ENCODE measurements around the gene ARHGAP24.

Gene ARHGAP24

GRCh38 chr4:85933291-85933640 lies 458.3 kb downstream of the ARHGAP24 start:
- Histone ChIP-seq H3K9me3 (ENCODE audit: control insufficient read depth in 1 of 2, low read length in 2 of 2) (no peaks in the 10 kb centered on the region), H3K36me3 (ENCODE audit: control insufficient read depth in 1 of 2, insufficient read depth in 2 of 2, low read length in 2 of 2) (no peaks in the 10 kb centered on the region), H3K27ac (ENCODE audit: low read depth, low read length) (no peak overlapping the region), H3K9ac (ENCODE audit: low read depth in 1 of 2, low read length in 2 of 2) (no peak overlapping the region), H3K4me3 (ENCODE audit: low read depth in 1 of 2, low read length in 2 of 2) (peak overlapping the region in 1 of 2 donors; percentile 47), H3K27me3 (ENCODE audit: control insufficient read depth in 1 of 2, insufficient read depth in 2 of 2, low read length in 2 of 2) (no peaks in the 10 kb centered on the region), H3K4me1 (ENCODE audit: control insufficient read depth in 1 of 2, insufficient read depth in 2 of 2, low read length in 2 of 2) (peaks cover 30 to 40% of the 10 kb centered on the region in 2 donors)

- H3K4me3 ChIP-seq (ENCODE audit: low read depth in 1 of 2, low read length in 2 of 2) = no peak overlapping the region
- peaks cover 9 to 24% of the 10 kb centered on the region in 2 donors for H3K4me1 ChIP-seq (ENCODE audit: control insufficient read depth in 1 of 2, insufficient read depth in 2 of 2, low read length in 2 of 2)
- no peak overlapping the region for H3K9ac ChIP-seq (ENCODE audit: low read depth in 1 of 2, low read length in 2 of 2)
- H3K27ac ChIP-seq (ENCODE audit: low read depth, low read length) = no peak overlapping the region
- H3K27me3 ChIP-seq (ENCODE audit: control insufficient read depth in 1 of 2, insufficient read depth in 2 of 2, low read length in 2 of 2) = no peaks in the 10 kb centered on the region
- no peaks in the 10 kb centered on the region for H3K36me3 ChIP-seq (ENCODE audit: control insufficient read depth in 1 of 2, insufficient read depth in 2 of 2, low read length in 2 of 2)
- no peaks in the 10 kb centered on the region for H3K9me3 ChIP-seq (ENCODE audit: control insufficient read depth in 1 of 2, low read length in 2 of 2)
Observed at GRCh38 chr4:85937507-85937906, 462.6 kb downstream of the ARHGAP24 start.

GRCh38 chr4:85938062-85938461 lies 463.1 kb downstream of the ARHGAP24 start:
- Histone ChIP-seq H3K4me1 (ENCODE audit: control insufficient read depth in 1 of 2, insufficient read depth in 2 of 2, low read length in 2 of 2) (peaks cover 4 to 21% of the 10 kb centered on the region in 2 donors), H3K9me3 (ENCODE audit: control insufficient read depth in 1 of 2, low read length in 2 of 2) (no peaks in the 10 kb centered on the region), H3K9ac (ENCODE audit: low read depth in 1 of 2, low read length in 2 of 2) (no peak overlapping the region), H3K27me3 (ENCODE audit: control insufficient read depth in 1 of 2, insufficient read depth in 2 of 2, low read length in 2 of 2) (no peaks in the 10 kb centered on the region), H3K36me3 (ENCODE audit: control insufficient read depth in 1 of 2, insufficient read depth in 2 of 2, low read length in 2 of 2) (no peaks in the 10 kb centered on the region), H3K4me3 (ENCODE audit: low read depth in 1 of 2, low read length in 2 of 2) (no peak overlapping the region), H3K27ac (ENCODE audit: low read depth, low read length) (no peak overlapping the region)

GRCh38 chr4:85938902-85939301 lies 464.0 kb downstream of the ARHGAP24 start:
- H3K9me3 ChIP-seq (ENCODE audit: control insufficient read depth in 1 of 2, low read length in 2 of 2) = no peaks in the 10 kb centered on the region
- no peaks in the 10 kb centered on the region for H3K36me3 ChIP-seq (ENCODE audit: control insufficient read depth in 1 of 2, insufficient read depth in 2 of 2, low read length in 2 of 2)
- H3K27me3 ChIP-seq (ENCODE audit: control insufficient read depth in 1 of 2, insufficient read depth in 2 of 2, low read length in 2 of 2) = no peaks in the 10 kb centered on the region
- peaks cover under 1 to 14% of the 10 kb centered on the region in 2 donors for H3K4me1 ChIP-seq (ENCODE audit: control insufficient read depth in 1 of 2, insufficient read depth in 2 of 2, low read length in 2 of 2)
- H3K9ac ChIP-seq (ENCODE audit: low read depth in 1 of 2, low read length in 2 of 2) = no peak overlapping the region
- no peak overlapping the region for H3K4me3 ChIP-seq (ENCODE audit: low read depth in 1 of 2, low read length in 2 of 2)
- H3K27ac ChIP-seq (ENCODE audit: low read depth, low read length) = no peak overlapping the region

- no peaks in the 10 kb centered on the region for H3K9me3 ChIP-seq (ENCODE audit: control insufficient read depth in 1 of 2, low read length in 2 of 2)
- H3K4me1 ChIP-seq (ENCODE audit: control insufficient read depth in 1 of 2, insufficient read depth in 2 of 2, low read length in 2 of 2) = peaks cover 0 to 12% of the 10 kb centered on the region in 2 donors
- no peaks in the 10 kb centered on the region for H3K36me3 ChIP-seq (ENCODE audit: control insufficient read depth in 1 of 2, insufficient read depth in 2 of 2, low read length in 2 of 2)
- no peak overlapping the region for H3K4me3 ChIP-seq (ENCODE audit: low read depth in 1 of 2, low read length in 2 of 2)
- no peak overlapping the region for H3K27ac ChIP-seq (ENCODE audit: low read depth, low read length)
- no peak overlapping the region for H3K9ac ChIP-seq (ENCODE audit: low read depth in 1 of 2, low read length in 2 of 2)
- no peaks in the 10 kb centered on the region for H3K27me3 ChIP-seq (ENCODE audit: control insufficient read depth in 1 of 2, insufficient read depth in 2 of 2, low read length in 2 of 2)
Observed at GRCh38 chr4:85939595-85939994, 464.6 kb downstream of the ARHGAP24 start.

GRCh38 chr4:85940151-85940550 lies 465.2 kb downstream of the ARHGAP24 start:
- no peak overlapping the region for H3K27ac ChIP-seq (ENCODE audit: low read depth, low read length)
- no peak overlapping the region for H3K4me3 ChIP-seq (ENCODE audit: low read depth in 1 of 2, low read length in 2 of 2)
- H3K36me3 ChIP-seq (ENCODE audit: control insufficient read depth in 1 of 2, insufficient read depth in 2 of 2, low read length in 2 of 2) = no peaks in the 10 kb centered on the region
- H3K9ac ChIP-seq (ENCODE audit: low read depth in 1 of 2, low read length in 2 of 2) = no peak overlapping the region
- H3K4me1 ChIP-seq (ENCODE audit: control insufficient read depth in 1 of 2, insufficient read depth in 2 of 2, low read length in 2 of 2) = peaks cover 0 to 12% of the 10 kb centered on the region in 2 donors
- no peaks in the 10 kb centered on the region for H3K9me3 ChIP-seq (ENCODE audit: control insufficient read depth in 1 of 2, low read length in 2 of 2)
- no peaks in the 10 kb centered on the region for H3K27me3 ChIP-seq (ENCODE audit: control insufficient read depth in 1 of 2, insufficient read depth in 2 of 2, low read length in 2 of 2)

- no peak overlapping the region for H3K4me3 ChIP-seq (ENCODE audit: low read depth in 1 of 2, low read length in 2 of 2)
- H3K9me3 ChIP-seq (ENCODE audit: control insufficient read depth in 1 of 2, low read length in 2 of 2) = no peaks in the 10 kb centered on the region
- H3K27me3 ChIP-seq (ENCODE audit: control insufficient read depth in 1 of 2, insufficient read depth in 2 of 2, low read length in 2 of 2) = no peaks in the 10 kb centered on the region
- no peak overlapping the region for H3K27ac ChIP-seq (ENCODE audit: low read depth, low read length)
- H3K36me3 ChIP-seq (ENCODE audit: control insufficient read depth in 1 of 2, insufficient read depth in 2 of 2, low read length in 2 of 2) = no peaks in the 10 kb centered on the region
- H3K9ac ChIP-seq (ENCODE audit: low read depth in 1 of 2, low read length in 2 of 2) = no peak overlapping the region
- peaks cover 0 to 12% of the 10 kb centered on the region in 2 donors for H3K4me1 ChIP-seq (ENCODE audit: control insufficient read depth in 1 of 2, insufficient read depth in 2 of 2, low read length in 2 of 2)
Observed at GRCh38 chr4:85942107-85942506, 467.2 kb downstream of the ARHGAP24 start.

GRCh38 chr4:85946821-85947220 lies 471.9 kb downstream of the ARHGAP24 start:
- Histone ChIP-seq H3K36me3 (ENCODE audit: control insufficient read depth in 1 of 2, insufficient read depth in 2 of 2, low read length in 2 of 2) (no peaks in the 10 kb centered on the region), H3K4me1 (ENCODE audit: control insufficient read depth in 1 of 2, insufficient read depth in 2 of 2, low read length in 2 of 2) (no peaks in the 10 kb centered on the region), H3K9me3 (ENCODE audit: control insufficient read depth in 1 of 2, low read length in 2 of 2) (no peaks in the 10 kb centered on the region), H3K4me3 (ENCODE audit: low read depth in 1 of 2, low read length in 2 of 2) (no peak overlapping the region), H3K27ac (ENCODE audit: low read depth, low read length) (no peak overlapping the region), H3K9ac (ENCODE audit: low read depth in 1 of 2, low read length in 2 of 2) (no peak overlapping the region), H3K27me3 (ENCODE audit: control insufficient read depth in 1 of 2, insufficient read depth in 2 of 2, low read length in 2 of 2) (no peaks in the 10 kb centered on the region)

GRCh38 chr4:85951099-85951498 lies 476.1 kb downstream of the ARHGAP24 start:
- peaks cover 0 to 7% of the 10 kb centered on the region in 2 donors for H3K4me1 ChIP-seq (ENCODE audit: control insufficient read depth in 1 of 2, insufficient read depth in 2 of 2, low read length in 2 of 2)
- no peak overlapping the region for H3K9ac ChIP-seq (ENCODE audit: low read depth in 1 of 2, low read length in 2 of 2)
- H3K4me3 ChIP-seq (ENCODE audit: low read depth in 1 of 2, low read length in 2 of 2) = no peak overlapping the region
- H3K9me3 ChIP-seq (ENCODE audit: control insufficient read depth in 1 of 2, low read length in 2 of 2) = no peaks in the 10 kb centered on the region
- H3K27me3 ChIP-seq (ENCODE audit: control insufficient read depth in 1 of 2, insufficient read depth in 2 of 2, low read length in 2 of 2) = no peaks in the 10 kb centered on the region
- no peaks in the 10 kb centered on the region for H3K36me3 ChIP-seq (ENCODE audit: control insufficient read depth in 1 of 2, insufficient read depth in 2 of 2, low read length in 2 of 2)
- H3K27ac ChIP-seq (ENCODE audit: low read depth, low read length) = no peak overlapping the region

GRCh38 chr4:85952528-85952927 lies 477.6 kb downstream of the ARHGAP24 start:
- H3K27ac ChIP-seq (ENCODE audit: low read depth, low read length) = no peak overlapping the region
- H3K9me3 ChIP-seq (ENCODE audit: control insufficient read depth in 1 of 2, low read length in 2 of 2) = no peaks in the 10 kb centered on the region
- H3K4me3 ChIP-seq (ENCODE audit: low read depth in 1 of 2, low read length in 2 of 2) = no peak overlapping the region

More at GRCh38 chr4:85952528-85952927, 477.6 kb downstream of the ARHGAP24 start:
- no peaks in the 10 kb centered on the region for H3K36me3 ChIP-seq (ENCODE audit: control insufficient read depth in 1 of 2, insufficient read depth in 2 of 2, low read length in 2 of 2)
- H3K4me1 ChIP-seq (ENCODE audit: control insufficient read depth in 1 of 2, insufficient read depth in 2 of 2, low read length in 2 of 2) = peaks cover 0 to 7% of the 10 kb centered on the region in 2 donors
- no peaks in the 10 kb centered on the region for H3K27me3 ChIP-seq (ENCODE audit: control insufficient read depth in 1 of 2, insufficient read depth in 2 of 2, low read length in 2 of 2)
- no peak overlapping the region for H3K9ac ChIP-seq (ENCODE audit: low read depth in 1 of 2, low read length in 2 of 2)

Measured in duodenal mucosa (tissue), 2 donors.